NCI-H526 (cell line): ENCODE results near the gene CTNNBL1.

ENCODE experiments used
- DNase-seq, 2 experiments: peaks; one replicate each; lab custom pipeline; 2025; lab: John Stamatoyannopoulos, UW

CTNNBL1 gene

GRCh38 chr20:37777012-37777950 is 83.5 kb downstream of the CTNNBL1 start:
- DNase-seq, result no peak

GRCh38 chr20:37777988-37778659 is 84.3 kb downstream of the CTNNBL1 start:
- DNase-seq, result no peak

GRCh38 chr20:37781626-37782025 is 87.8 kb downstream of the CTNNBL1 start:
- no peak for DNase-seq

- DNase-seq, result no peak
These were observed 92.2 kb downstream of the CTNNBL1 start for GRCh38 chr20:37786043-37786442.

- DNase-seq, result no peak
These were observed 95.6 kb downstream of the CTNNBL1 start for GRCh38 chr20:37789408-37789807.

- no peak for DNase-seq
These were observed 97.1 kb downstream of the CTNNBL1 start for GRCh38 chr20:37790900-37791299.

- DNase-seq, result no peak
These were observed 102.3 kb downstream of the CTNNBL1 start for GRCh38 chr20:37796121-37796520.

GRCh38 chr20:37796733-37797132 is 102.9 kb downstream of the CTNNBL1 start:
- DNase-seq, result no peak

GRCh38 chr20:37797669-37798175 is 103.9 kb downstream of the CTNNBL1 start:
- DNase-seq, result no peak

- DNase-seq, result no peak
These were observed 104.5 kb downstream of the CTNNBL1 start for GRCh38 chr20:37798312-37798711.

- no peak for DNase-seq
These were observed 106.8 kb downstream of the CTNNBL1 start for GRCh38 chr20:37800618-37801017.

- DNase-seq, result no peak
These were observed 108.1 kb downstream of the CTNNBL1 start for GRCh38 chr20:37801921-37802320.

- no peak for DNase-seq
These were observed 109.8 kb downstream of the CTNNBL1 start for GRCh38 chr20:37803438-37804307.

GRCh38 chr20:37804584-37805566 is 111.0 kb downstream of the CTNNBL1 start:
- DNase-seq, result no peak

- DNase-seq, result no peak
These were observed 113.8 kb downstream of the CTNNBL1 start for GRCh38 chr20:37807471-37808232.

GRCh38 chr20:37808233-37809070 is 114.6 kb downstream of the CTNNBL1 start:
- DNase-seq, result no peak

GRCh38 chr20:37810027-37810426 is 116.2 kb downstream of the CTNNBL1 start:
- no peak for DNase-seq

GRCh38 chr20:37816003-37816402 is 122.2 kb downstream of the CTNNBL1 start:
- no peak for DNase-seq

- no peak for DNase-seq
These were observed 122.9 kb downstream of the CTNNBL1 start for GRCh38 chr20:37816726-37817125.
